AG10803 (cell line): ENCODE results near the gene SLC26A1.

Experiments
- DNase-seq: peaks from one replicate; pipeline ENCODE4 v3.0.0; 2010; ENCODE audit warnings: low read depth
- H3K4me3 ChIP-seq: 2 replicates; pipeline ENCODE4 v1.5.1; 2011; ENCODE audit warnings: mild to moderate bottlenecking, low read length, control low read depth
- CTCF ChIP-seq: conservative IDR thresholded peaks from 2 replicates; pipeline ENCODE4 v1.5.1; 2011; ENCODE audit warnings: mild to moderate bottlenecking, low read length, control low read depth, inconsistent platforms

SLC26A1 gene

DNA sequence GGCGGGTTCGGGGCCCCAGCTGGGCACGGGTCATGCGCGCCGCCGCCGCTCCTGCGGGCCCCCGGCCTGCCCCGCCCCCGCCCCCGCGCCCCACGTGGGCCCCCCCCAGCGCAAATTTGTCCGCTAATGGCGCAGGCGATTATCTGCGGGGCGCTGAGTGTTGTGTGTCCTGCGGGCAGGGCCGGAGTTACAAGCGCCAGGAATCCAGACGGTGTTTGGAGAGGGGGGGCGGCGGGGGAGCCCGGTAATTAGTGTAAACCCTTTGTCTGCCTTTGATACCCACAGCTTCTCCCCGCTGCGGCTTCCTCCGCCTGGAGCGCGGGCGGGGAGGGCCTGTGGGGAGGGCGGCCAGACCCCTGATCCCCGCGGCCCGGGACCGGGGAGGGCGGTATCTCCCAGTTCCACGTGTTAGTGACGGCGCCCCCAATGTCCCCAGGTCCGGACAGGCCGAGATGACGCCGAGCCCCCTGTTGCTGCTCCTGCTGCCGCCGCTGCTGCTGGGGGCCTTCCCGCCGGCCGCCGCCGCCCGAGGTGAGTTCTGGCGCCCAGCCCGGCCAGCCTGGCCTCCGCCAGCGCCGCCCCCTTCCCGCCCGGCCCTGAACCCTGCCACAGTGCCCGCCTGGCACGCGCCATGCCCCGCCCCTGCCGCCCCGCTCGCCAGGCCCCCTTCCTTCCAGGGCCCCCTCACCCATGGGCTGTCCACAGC, 19.0 kb upstream of the SLC26A1 start:
- H3K4me3 ChIP-seq: peak overlapping the region; percentile 62
- no peak for TF ChIP-seq CTCF
- DNase-seq: peak; percentile 27

GRCh38 chr4:1011666-1012033, 18.4 kb upstream of the SLC26A1 start:
- no peak overlapping the region for H3K4me3 ChIP-seq
- TF ChIP-seq CTCF: no peak
- no peak for DNase-seq

- DNase-seq: peak; percentile 86
- TF ChIP-seq CTCF: no peak
- H3K4me3 ChIP-seq: peak within 1 kb of the TSS; percentile 63
Measured at GRCh38 chr4:1011022-1011665, 17.9 kb upstream of the SLC26A1 start, which contains the start of gene FGFRL1. Gene FGFRL1 (plus strand): TSS chr4:1011626. CDS start chr4:1012486, 860 bp downstream.

- peak; percentile 93 for DNase-seq
- H3K4me3 ChIP-seq: peak overlapping the region; percentile 63
- TF ChIP-seq CTCF: no peak
Measured at GRCh38 chr4:1010395-1011021, 17.3 kb upstream of the SLC26A1 start.

DNA sequence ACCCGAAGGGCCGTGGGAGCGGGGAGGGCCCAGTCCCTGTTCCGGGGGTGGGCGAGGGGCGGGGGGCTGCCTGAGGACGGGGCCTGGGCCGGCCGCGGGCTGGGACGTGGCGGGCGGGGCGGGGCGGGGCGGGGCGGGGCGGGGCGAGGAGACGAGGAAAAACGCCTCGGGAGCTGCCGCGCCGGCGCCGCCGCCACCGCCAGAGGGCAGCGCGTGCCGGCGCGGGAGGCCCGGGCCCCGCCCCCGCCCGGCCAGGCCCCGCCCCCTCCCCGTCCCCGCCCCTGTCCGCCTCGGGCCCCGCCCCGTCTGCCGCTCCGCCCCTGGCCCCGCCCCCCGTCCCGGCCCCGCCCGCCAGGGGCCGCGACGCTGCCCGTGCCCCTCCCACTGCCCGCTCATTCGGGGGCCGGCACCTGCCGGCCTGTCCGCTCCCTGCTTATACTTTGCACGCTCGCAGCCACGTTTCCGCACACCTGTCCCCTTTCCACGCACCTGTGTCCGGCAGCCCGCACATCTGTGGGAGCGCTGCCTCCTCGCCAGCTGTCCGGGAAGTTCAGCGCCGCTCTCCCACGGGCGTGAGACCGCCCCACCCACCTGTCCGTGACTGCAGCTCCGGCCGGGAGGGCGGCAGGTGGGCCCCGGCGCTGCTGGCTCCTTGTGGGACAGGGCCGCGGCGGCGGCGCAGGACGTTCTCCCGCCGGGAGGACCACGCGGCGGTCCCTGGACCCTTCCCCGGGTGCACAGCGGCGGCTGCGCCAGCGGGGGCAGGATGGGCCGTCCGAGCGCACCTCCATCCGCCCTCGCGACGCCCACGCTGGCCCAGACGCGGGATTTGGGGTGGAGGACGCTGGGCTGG, 16.6 kb upstream of the SLC26A1 start:
- TF ChIP-seq CTCF: peak; percentile 13; the same call in 1 of the 2 replicates
- peak; percentile 44 for DNase-seq
- peak overlapping the region; percentile 74 for H3K4me3 ChIP-seq

DNA sequence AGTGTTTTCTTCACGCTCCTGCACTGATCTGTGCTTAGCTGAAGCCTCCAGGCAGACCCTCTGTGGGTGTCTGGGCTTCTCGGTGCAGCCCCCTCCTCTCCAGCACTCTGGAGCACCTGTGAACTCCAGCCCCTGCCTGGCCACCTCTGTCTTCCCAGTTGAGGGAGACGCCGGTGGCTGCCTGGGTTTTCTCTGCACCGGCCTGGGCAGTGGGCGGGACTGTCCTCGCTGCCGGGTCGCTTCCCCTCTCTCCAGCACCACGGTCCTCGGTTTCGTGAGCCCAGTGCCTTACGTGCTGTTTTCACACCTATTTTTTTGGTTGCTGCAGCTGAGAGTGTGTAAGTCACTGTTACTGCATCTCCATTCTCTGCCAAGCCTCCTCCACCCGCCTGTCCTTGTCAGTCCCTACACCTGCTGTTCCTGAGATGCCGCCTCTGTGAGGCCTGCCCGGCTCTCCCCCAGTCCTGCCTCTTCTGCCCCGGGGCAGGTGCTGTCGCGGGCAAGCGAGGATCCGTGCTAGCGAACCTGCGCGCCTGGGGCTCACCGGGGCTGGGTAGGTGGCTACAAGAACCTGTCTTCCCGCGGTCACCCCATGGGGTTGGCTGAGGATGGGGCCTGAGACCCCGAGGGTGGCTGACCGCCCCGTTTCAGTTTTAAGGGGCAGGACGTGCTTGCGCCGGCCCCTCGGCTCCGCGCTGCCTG, 15.8 kb upstream of the SLC26A1 start:
- no peak for TF ChIP-seq CTCF
- H3K4me3 ChIP-seq: peak overlapping the region; percentile 74
- no peak for DNase-seq
